ENCODE data around the gene IFITM2.

GRCh38 chr11:283405-284104 is 24.1 kb upstream of the IFITM2 start:
- TF ChIP-seq, protein P1, sequence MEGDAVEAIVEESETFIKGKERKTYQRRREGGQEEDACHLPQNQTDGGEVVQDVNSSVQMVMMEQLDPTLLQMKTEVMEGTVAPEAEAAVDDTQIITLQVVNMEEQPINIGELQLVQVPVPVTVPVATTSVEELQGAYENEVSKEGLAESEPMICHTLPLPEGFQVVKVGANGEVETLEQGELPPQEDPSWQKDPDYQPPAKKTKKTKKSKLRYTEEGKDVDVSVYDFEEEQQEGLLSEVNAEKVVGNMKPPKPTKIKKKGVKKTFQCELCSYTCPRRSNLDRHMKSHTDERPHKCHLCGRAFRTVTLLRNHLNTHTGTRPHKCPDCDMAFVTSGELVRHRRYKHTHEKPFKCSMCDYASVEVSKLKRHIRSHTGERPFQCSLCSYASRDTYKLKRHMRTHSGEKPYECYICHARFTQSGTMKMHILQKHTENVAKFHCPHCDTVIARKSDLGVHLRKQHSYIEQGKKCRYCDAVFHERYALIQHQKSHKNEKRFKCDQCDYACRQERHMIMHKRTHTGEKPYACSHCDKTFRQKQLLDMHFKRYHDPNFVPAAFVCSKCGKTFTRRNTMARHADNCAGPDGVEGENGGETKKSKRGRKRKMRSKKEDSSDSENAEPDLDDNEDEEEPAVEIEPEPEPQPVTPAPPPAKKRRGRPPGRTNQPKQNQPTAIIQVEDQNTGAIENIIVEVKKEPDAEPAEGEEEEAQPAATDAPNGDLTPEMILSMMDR (optimal IDR thresholded peaks at IDR 0.05 in 1 of 3, IDR thresholded peaks at IDR 0.05 in 1 of 3, conservative IDR thresholded peaks at IDR 0.05 in 1 of 3; ENCODE audit: extremely low read depth in 1 of 3, insufficient read depth in 2 of 3, low read length in 3 of 3): no peak
- no peak for TF ChIP-seq EZH2 (IDR thresholded peaks at IDR 0.05; ENCODE audit: low read length)
